GM19025 (cell line): ENCODE data around the gene KDM2A.

Experiments
- ATAC-seq: cut with Tn5 transposase; IDR thresholded peaks from one replicate; pipeline ENCODE4 v1.9.1; 2021; ENCODE audit warnings: mild to moderate bottlenecking, low read depth, moderate library complexity; ENCODE audit not compliant: unreplicated experiment

KDM2A gene

DNA sequence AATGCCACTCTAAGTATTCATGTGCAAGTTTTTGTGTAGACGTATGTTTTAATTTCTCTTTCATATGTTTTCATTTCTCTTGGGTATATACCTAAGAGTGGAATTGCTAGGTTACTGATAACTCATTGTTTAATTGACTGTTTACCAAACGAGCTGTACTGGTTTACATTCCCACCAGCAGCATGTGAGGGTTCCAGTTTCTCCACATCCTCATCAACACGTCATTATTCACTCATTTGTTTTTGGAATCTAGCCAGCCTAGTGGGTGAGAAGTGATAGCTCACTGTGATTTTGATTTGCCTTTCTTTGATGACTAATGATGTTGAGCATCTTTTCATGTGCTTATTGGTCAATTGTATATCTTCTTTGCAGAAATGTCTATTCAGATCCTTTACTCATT lies 174.0 kb downstream of the KDM2A start:
- no peak for ATAC-seq

DNA sequence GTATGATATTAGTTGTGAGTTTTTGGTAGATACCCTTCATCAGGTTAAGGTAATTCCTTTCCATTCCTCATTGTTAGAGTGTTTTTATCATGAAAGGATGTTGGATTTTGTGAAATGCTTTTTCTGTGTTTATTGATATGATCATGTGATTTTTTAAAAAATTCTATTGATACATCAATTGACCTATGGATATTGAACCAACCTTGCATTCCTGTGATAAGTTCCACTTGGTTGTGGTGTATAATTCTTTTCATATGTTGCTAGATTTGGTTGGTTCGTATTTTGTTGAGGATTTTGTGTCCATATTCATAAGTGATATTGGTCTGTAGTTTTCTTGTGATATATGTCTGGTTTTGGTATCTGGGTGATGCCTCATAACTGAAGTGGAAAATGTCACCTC lies 176.8 kb downstream of the KDM2A start:
- ATAC-seq: no peak

DNA sequence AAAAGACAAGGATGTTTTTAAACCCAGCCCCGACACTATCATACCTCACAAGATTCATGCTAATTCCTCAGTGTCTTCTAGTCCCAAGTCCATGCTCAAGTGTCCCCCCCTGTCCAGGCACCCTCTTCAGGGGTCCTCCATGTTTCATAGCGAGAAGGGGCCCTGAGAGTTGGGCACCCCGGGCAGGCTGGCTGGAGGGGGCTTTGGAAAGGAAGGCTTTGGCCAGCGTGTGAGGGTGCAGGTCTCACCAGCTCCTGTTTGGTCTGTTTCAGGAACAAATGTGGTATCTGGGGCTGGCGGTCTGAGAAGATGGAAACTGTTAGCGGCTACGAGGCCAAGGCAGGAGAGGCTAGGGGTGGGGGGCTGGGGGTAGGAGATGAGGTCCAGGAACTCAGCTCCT lies 179.7 kb downstream of the KDM2A start:
- ATAC-seq: no peak

DNA sequence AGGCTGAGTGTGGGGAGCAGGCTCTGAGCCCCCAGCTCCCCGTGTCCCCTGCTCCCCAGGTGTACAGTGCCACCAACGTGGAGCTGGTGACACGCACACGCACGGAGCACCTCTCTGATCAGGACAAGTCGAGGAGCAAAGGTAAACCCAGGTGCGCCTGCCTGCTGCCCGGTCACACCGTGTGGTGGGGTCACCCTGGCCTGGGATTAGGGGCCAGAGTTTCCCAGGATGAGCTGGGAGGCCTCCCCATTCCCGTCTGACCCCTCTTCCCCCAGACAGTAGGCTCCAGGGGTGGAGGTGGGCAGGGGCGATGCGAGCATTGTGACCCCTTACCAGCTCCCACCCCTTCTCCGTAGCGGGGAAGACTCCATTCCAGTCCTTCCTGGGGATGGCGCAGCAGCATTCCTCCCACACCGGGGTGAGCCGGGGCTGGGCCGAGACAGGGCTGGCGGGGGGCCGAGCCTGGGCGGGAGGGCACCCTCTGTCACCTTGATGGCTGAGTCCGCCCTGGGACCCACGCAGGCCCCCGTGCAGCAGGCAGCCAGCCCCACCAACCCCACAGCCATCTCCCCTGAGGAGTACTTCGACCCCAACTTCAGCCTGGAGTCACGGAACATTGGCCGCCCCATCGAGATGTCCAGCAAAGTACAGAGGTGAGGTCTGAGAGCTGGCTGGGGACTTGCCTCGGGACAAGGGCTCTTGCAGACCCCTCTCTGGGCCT lies 180.6 kb downstream of the KDM2A start:
- no peak for ATAC-seq

DNA sequence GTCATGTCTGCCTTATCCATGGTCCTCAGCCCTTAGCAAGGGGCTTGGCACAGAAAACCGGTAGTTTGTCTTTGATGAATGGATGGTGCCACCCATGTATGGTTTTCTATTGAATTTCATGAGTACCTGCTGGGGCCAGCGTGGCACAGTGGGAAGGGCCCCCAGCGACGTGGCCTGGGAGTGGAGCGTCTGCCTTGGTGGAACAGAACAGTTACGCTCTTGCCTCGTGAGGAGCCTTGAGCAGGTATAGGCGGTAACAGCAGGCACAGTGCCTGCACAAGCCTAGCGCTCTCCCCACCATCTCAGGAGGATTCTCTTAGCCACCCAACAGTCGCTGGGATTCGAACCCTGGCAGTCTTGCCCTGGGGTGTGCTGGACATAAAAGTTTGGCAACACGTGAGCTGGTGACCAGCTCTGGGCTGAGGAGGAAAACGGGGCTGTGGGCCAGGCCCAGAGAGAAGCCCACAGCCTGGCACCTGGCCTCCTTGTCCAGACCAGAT lies 181.2 kb downstream of the KDM2A start:
- ATAC-seq: no peak

DNA sequence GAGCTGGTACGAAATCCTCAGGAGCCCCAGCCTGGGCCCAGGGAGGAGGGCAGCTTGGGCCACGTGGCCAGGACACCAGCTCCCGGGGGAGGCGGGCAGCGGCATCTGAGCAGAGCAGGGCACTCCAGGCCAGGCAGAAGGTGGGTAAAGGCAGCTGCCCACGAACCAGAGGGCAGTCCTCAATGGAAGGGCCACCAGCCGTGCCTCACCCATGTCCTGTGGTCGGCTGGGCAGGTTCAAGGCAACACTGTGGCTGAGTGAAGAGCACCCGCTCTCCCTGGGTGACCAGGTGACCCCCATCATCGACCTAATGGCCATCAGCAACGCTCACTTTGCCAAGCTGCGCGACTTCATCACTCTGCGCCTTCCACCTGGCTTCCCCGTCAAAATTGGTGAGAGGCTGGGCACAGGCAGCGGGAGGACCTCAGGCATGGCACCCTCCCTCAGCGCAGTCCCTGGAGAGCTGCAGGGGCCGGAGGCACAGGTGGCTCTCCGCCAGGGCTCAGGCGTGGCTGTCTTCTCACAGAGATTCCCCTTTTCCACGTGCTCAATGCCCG lies 181.8 kb downstream of the KDM2A start:
- no peak for ATAC-seq

DNA sequence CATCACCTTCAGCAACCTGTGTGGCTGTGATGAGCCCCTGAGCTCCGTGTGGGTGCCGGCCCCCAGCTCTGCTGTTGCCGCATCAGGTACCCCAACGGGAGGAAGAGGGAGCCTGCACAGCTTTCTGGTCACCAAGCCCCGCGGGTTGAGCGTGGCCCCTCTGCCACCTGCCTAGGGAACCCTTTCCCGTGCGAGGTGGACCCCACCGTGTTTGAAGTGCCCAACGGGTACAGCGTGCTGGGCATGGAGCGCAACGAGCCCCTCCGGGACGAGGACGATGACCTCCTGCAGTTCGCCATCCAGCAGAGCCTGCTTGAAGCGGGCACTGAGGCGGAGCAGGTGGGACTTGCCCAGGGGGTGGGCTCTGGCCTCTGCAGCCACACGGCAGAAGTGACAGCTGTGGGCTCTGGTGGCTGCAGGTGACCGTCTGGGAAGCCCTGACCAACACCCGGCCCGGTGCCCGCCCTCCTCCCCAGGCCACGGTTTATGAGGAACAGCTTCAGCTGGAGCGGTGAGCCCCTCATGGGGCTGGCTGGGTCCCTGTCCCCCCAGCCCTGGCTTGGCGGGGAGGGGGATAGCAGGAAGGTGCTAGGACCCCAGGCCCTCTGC lies 182.4 kb downstream of the KDM2A start:
- no peak for ATAC-seq

DNA sequence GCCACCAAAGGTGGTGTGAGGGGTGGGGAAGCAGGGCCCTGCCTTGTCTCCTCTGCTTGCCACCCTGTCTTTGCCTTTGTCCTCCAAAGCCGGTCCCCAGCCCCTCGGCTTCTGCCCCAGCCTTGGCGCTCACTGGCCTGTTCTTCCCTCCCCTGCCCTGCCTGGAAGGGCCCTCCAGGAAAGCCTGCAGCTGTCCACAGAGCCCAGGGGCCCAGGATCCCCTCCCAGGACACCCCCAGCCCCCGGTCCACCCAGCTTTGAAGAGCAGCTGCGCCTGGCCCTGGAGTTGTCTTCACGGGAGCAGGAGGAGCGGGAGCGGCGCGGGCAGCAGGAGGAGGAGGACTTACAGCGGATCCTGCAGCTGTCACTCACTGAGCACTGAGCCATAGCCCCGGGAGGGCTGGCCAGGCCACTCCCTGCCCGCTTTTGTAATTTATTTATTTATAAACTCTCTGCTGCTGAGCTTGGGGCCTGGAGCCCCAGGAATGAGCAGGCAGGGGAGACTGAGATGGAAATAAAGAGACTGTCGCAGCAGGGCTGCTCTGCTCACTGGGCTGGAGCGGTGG lies 183.0 kb downstream of the KDM2A start:
- no peak for ATAC-seq

DNA sequence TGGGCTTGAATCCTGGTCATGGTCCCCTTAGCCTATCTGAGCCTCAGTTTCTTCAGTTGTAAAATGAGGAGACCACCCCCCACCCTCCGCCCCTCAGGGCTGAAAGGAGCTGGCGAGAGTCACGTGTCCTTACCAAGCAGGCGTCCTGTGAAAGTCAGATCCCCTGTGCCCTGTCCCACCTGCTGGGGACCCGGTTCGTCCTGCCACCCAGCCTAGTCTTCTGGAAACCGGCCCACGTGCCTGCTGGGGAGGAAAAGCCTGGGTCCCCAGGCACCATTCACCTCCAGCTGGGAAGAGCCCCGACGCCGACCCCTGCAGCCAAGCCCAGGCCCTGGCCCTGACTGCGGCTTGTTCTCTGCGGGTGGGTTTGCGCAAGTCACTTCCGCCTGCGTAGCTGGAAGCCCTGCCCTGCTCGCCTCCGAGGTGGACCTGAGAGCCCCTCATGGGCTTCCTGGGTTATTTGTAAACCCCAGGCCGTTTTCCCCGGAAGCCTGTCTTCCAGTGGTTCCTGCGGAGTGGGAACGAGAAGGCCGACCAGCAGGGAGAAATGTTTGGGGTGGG lies 183.6 kb downstream of the KDM2A start:
- no peak for ATAC-seq

DNA sequence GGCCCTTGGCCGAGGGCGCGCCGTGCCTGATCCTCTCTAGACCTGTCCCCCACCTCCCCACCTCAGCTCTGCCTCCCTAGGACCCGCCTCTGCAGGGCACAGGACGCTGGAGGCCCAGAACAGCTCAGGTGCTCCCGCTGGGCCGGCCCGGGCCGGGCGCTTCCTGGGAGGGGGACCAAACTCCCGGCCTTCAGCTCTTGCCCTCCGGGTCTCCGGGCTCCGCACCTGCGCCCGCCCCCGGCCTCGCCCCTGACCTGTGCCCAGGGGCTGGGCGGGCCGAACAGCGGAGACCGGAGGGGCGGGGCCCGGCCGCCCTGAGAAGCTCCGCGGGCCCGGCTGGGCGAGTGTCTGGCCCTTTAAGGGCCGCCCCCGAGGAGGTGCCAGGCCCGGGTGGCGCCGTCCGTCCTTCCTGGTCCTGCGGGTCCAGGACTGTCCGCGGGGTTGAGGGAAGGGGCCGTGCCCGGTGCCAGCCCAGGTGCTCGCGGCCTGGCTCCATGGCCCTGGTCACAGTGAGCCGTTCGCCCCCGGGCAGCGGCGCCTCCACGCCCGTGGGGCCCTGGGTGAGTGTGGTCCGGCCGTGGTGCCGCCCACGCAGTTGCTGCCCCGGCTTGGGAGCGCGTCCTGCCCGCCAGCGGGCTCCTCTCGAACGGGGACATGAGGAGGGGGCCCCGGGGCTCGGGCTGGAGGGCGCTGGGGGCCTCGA lies 184.2 kb downstream of the KDM2A start, which contains the start of gene SSH3:
TSS of gene SSH3 (plus strand) at position 399 of the 703 bp plus-strand sequence. CDS start at position 495, 96 bp downstream.
- ATAC-seq: no peak

DNA sequence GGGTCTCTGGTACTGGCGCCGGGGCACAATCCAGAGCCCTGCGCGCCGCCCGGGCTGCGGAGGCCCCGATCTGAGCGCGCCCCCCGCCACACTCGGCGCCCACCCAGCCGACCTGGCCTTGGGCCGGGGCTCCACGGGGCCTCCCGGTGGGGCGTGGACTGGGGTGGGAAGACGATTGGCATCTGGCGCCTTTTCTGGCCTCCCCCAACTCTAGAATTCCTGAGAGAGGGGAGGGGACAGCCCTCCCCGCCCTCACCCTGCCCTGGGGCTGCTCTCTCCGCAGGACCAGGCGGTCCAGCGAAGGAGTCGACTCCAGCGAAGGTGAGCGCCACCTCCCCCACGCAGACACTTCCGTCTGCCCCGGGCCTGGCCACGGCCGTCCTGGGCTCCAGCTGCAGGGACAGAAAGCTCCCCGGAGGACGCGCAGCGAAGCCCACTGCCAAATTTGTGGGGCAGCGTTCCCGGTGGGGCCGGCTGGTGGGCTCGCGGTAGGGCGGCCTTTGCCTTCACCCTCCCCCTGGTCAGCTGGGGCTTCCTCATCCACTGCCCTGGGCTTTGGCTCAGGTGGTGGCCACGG lies 184.9 kb downstream of the KDM2A start:
- no peak for ATAC-seq

DNA sequence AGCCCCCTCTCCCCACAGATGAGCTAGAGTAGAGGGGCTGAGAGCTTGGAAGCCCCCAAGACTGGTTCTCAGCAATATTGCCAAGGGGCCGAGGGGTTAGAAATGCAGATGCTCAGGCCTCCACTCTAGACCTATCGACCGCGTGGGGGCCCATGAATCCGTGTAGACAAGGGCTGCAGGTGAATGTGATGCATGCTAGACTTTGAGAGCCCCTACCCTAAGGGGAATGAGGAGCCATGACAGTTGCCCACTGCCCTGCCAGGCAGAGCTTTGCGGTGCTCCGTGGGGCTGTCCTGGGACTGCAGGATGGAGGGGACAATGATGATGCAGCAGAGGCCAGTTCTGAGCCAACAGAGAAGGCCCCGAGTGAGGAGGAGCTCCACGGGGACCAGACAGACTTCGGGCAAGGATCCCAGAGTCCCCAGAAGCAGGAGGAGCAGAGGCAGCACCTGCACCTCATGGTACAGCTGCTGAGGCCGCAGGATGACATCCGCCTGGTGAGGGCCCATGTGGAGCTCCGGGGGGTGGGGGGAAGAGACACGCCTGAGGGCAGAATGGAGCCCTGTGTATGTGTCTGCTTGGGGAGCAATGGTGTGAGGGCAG lies 185.5 kb downstream of the KDM2A start:
- ATAC-seq: no peak

DNA sequence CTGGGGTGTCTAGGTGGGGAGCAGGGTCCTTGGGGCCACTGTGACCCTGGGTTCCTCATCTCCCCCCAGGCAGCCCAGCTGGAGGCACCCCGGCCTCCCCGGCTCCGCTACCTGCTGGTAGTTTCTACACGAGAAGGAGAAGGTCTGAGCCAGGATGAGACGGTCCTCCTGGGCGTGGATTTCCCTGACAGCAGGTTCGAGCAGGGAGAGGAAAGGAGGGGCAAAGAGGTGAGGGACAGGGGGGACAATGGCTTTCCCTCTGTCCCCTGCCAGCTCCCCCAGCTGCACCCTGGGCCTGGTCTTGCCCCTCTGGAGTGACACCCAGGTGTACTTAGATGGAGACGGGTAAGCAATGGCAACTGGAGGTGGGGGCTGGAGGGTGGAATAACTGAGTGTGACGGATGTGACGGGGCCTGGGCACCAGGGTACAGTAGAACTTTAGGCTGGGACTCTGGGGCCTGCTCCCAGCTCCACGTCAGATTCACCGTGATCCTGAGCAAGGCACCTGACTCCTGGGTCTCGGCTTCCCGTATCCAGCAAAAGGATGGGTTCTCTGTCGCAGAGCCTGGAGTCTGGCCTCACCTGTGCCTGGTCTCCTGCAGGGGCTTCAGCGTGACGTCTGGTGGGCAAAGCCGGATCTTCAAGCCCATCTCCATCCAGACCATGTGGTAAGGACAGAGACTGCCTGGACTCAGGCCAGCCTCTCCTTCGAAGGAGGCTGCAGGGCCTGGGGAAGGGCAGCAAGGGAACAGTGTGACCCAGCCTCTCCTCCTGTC lies 187.9 kb downstream of the KDM2A start:
- no peak for ATAC-seq

DNA sequence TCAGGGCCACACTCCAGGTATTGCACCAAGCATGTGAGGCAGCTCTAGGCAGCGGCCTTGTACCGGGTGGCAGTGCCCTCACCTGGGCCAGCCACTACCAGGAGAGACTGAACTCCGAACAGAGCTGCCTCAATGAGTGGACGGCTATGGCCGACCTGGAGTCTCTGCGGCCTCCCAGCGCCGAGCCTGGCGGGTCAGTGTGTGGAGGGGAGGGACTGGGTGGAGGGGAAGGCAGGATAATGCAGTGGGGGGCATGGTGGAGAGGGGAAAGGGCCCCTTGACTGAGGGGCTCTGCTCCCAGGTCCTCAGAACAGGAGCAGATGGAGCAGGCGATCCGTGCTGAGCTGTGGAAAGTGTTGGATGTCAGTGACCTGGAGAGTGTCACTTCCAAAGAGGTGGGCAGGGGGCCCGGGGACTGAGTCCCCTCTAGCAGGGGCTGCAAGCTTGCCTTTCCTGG lies 188.5 kb downstream of the KDM2A start:
- no peak for ATAC-seq
